SH-SY5Y (cell line): ENCODE data around the gene RFC2.

Experiments used
- GATA2 ChIP-seq: IDR thresholded peaks from 2 replicates; pipeline ENCODE4 v1.6.1; 2011; ENCODE audit warnings: mild to moderate bottlenecking, low read depth, low read length
- GATA3 ChIP-seq: IDR thresholded peaks from 2 replicates; pipeline ENCODE4 v1.6.1; 2011; ENCODE audit warnings: low read depth, mild to moderate bottlenecking, low read length, moderate library complexity

GRCh38 chr7:74231232-74231590, 23.0 kb downstream of the RFC2 start:
- TF ChIP-seq GATA2 (no peak), GATA3 (no peak)
